ENCODE results near the gene ADAMTS4. TPM values are rescaled to one million over a fixed set of nuclear protein-coding genes. Genes with fewer than 3 reads are reported as not detected.

The ADAMTS4 gene
- total and polyA plus RNA-seq, 2 of the 4 experiments (the other 2 are of a cell fraction): 0.39 to 0.72 TPM

DNA sequence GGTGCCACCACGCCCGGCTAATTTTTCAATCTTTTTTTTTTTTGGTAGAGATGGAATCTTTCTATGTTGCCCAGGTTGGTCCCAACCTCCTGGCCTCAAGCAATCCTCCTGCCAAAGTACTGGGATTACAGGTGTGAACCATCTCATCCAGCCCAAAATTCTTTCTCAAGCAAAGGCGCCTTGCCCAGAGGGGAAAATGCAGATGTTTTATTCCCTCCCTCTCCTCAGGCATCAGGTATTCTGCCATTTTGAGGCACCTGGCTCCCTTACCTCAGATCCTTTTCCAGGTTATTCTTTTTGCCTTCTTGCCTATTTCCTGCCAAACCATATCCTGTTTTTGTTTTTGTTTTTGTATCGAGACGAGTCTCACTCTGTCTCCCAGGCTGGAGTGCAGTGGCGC lies 10.5 kb downstream of the ADAMTS4 start:
- Histone ChIP-seq H2BK5ac (ENCODE audit: low read depth, low read length, poor library complexity, severe bottlenecking) (no peak overlapping the region), H3K9me1 (ENCODE audit: insufficient read depth, low read length) (0 out of 2 replicates have a peak, but pooled peaks cover 3% of the 10 kb centered on the region), H3K14ac (replicated peaks; ENCODE audit: low read depth, low read length) (no peak overlapping the region), H4K20me1 (ENCODE audit: insufficient read depth, low read length) (no peaks in the 10 kb centered on the region), H3K4ac (ENCODE audit: low read depth, low read length) (no peak overlapping the region), H3K18ac (ENCODE audit: low read depth, low read length) (no peak overlapping the region), H4K8ac (ENCODE audit: low read depth in 2 of 2, low read length in 2 of 2) (no peak overlapping the region), H3K27ac (ENCODE audit: insufficient read depth, low read length) (no peak overlapping the region), H3K4me1 (ENCODE audit: control insufficient read depth, insufficient read depth, low read length) (peaks cover 3% of the 10 kb centered on the region), H3K9ac (ENCODE audit: low read depth, low read length) (no peak overlapping the region), H3K23ac (ENCODE audit: low read depth, low read length) (no peak overlapping the region), H4K91ac (ENCODE audit: insufficient read depth, low read depth, low read length) (no peak overlapping the region), H3K79me1 (ENCODE audit: low read depth in 1 of 2, low read length in 2 of 2) (no peaks in the 10 kb centered on the region), H2AFZ (replicated peaks; ENCODE audit: low read length, poor library complexity) (no peak overlapping the region), H2BK120ac (ENCODE audit: low read depth, low read length) (no peak overlapping the region), H2BK20ac (ENCODE audit: low read depth, low read length) (no peak overlapping the region), H3K56ac (ENCODE audit: extremely low read depth, insufficient read depth, low read length) (no peak overlapping the region), H3K27me3 (ENCODE audit: control insufficient read depth, insufficient read depth, low read length) (no peaks in the 10 kb centered on the region), H3K36me3 (ENCODE audit: control insufficient read depth, insufficient read depth, low read length) (no peaks in the 10 kb centered on the region), H2AK5ac (ENCODE audit: low read depth, low read length) (no peak overlapping the region), H3K4me2 (ENCODE audit: low read depth, low read length) (no peak overlapping the region), H3K9me3 (ENCODE audit: control insufficient read depth, insufficient read depth, low read length) (no peaks in the 10 kb centered on the region), H2AK9ac (replicated peaks; ENCODE audit: low read depth, low read length, poor library complexity) (no peak overlapping the region), H4K5ac (ENCODE audit: low read depth, low read length) (no peak overlapping the region), H3K4me3 (ENCODE audit: insufficient read depth, low read depth, low read length) (no peak overlapping the region), H2BK15ac (ENCODE audit: low read depth, low read length) (no peak overlapping the region)
- WGBS, 2 experiments (ENCODE audit: extremely low coverage in 2 of 2, insufficient read length in 1 of 2): 100% methylated on average over 1 of the region's 6 CpGs; no CpG with 5 or more reads in 1 of the 2 experiments
- DNase-seq (no peak), ATAC-seq (ENCODE audit: low read depth) (no peak)
- ChIA-PET POLR2A (ENCODE audit: unreplicated experiment) (no interaction called here), CTCF (no interaction called here)
- no peak for TF ChIP-seq RFX5 (IDR thresholded peaks at IDR 0.05; ENCODE audit: low read depth, low read length)
- TF ChIP-seq, protein P1, sequence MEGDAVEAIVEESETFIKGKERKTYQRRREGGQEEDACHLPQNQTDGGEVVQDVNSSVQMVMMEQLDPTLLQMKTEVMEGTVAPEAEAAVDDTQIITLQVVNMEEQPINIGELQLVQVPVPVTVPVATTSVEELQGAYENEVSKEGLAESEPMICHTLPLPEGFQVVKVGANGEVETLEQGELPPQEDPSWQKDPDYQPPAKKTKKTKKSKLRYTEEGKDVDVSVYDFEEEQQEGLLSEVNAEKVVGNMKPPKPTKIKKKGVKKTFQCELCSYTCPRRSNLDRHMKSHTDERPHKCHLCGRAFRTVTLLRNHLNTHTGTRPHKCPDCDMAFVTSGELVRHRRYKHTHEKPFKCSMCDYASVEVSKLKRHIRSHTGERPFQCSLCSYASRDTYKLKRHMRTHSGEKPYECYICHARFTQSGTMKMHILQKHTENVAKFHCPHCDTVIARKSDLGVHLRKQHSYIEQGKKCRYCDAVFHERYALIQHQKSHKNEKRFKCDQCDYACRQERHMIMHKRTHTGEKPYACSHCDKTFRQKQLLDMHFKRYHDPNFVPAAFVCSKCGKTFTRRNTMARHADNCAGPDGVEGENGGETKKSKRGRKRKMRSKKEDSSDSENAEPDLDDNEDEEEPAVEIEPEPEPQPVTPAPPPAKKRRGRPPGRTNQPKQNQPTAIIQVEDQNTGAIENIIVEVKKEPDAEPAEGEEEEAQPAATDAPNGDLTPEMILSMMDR (conservative IDR thresholded peaks at IDR 0.05; ENCODE audit: low read depth, low read length): no peak
- no peak for TF ChIP-seq RCOR1 (IDR thresholded peaks at IDR 0.05; ENCODE audit: insufficient replicate concordance, low read length)
- TF ChIP-seq MXI1 (IDR thresholded peaks at IDR 0.05; ENCODE audit: borderline replicate concordance, low read depth, low read length): no peak
- TF ChIP-seq BHLHE40 (IDR thresholded peaks at IDR 0.05; ENCODE audit: low read depth, low read length): no peak
- TF ChIP-seq MAZ (IDR thresholded peaks at IDR 0.05; ENCODE audit: borderline replicate concordance, low read depth, low read length): no peak
- TF ChIP-seq, protein P2, sequence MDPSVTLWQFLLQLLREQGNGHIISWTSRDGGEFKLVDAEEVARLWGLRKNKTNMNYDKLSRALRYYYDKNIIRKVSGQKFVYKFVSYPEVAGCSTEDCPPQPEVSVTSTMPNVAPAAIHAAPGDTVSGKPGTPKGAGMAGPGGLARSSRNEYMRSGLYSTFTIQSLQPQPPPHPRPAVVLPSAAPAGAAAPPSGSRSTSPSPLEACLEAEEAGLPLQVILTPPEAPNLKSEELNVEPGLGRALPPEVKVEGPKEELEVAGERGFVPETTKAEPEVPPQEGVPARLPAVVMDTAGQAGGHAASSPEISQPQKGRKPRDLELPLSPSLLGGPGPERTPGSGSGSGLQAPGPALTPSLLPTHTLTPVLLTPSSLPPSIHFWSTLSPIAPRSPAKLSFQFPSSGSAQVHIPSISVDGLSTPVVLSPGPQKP (IDR thresholded peaks at IDR 0.05; ENCODE audit: borderline replicate concordance, low read depth, low read length): no peak
- TF ChIP-seq, protein P3, sequence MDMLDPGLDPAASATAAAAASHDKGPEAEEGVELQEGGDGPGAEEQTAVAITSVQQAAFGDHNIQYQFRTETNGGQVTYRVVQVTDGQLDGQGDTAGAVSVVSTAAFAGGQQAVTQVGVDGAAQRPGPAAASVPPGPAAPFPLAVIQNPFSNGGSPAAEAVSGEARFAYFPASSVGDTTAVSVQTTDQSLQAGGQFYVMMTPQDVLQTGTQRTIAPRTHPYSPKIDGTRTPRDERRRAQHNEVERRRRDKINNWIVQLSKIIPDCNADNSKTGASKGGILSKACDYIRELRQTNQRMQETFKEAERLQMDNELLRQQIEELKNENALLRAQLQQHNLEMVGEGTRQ (IDR thresholded peaks at IDR 0.05; ENCODE audit: low read depth, low read length): no peak
- TF ChIP-seq RAD21 (IDR thresholded peaks at IDR 0.05; ENCODE audit: low read length): no peak
- no peak for TF ChIP-seq CEBPB (IDR thresholded peaks at IDR 0.05; ENCODE audit: low read depth, low read length)
- TF ChIP-seq CHD1 (IDR thresholded peaks at IDR 0.05; ENCODE audit: low read depth, low read length): no peak
- TF ChIP-seq SMC3 (IDR thresholded peaks at IDR 0.05; ENCODE audit: low read depth, low read length): no peak
- no peak for TF ChIP-seq FOS (IDR thresholded peaks at IDR 0.05; ENCODE audit: low read depth, low read length)
- no peak for TF ChIP-seq POLR2A (IDR thresholded peaks at IDR 0.05; ENCODE audit: low read depth, low read length)
- dilution Hi-C loops (cut with HindIII; ENCODE audit: low sequenced_read_pairs, unreplicated experiment) (no loop called here), intact Hi-C loops (cut with micrococcal nuclease) (no loop called here), in situ Hi-C loops (cut with MboI; ENCODE audit: low sequenced_read_pairs) (no loop called here)
- BruUV-seq (replicated peaks): no TSS peak

Data from IMR-90 (cell line).